HUDEP-2 (cell line): ENCODE measurements around the gene SNTG2.

Experiments
- DNase-seq, 76 experiments: peaks; one replicate each; lab custom pipeline; 2025; ENCODE audit not compliant: unreplicated experiment in 76 of 76; lab: John Stamatoyannopoulos, UW

SNTG2 gene

GRCh38 chr2:1045109-1045508 is 94.5 kb downstream of the SNTG2 start:
- no peak for DNase-seq

GRCh38 chr2:1046067-1046466 is 95.4 kb downstream of the SNTG2 start:
- DNase-seq, result no peak

GRCh38 chr2:1047485-1047884 is 96.8 kb downstream of the SNTG2 start:
- no peak for DNase-seq

- DNase-seq, result no peak
These were observed 99.0 kb downstream of the SNTG2 start for GRCh38 chr2:1049691-1050090.

- no peak for DNase-seq
These were observed 100.4 kb downstream of the SNTG2 start for GRCh38 chr2:1051075-1051474.

GRCh38 chr2:1052771-1053191 is 102.1 kb downstream of the SNTG2 start:
- no peak for DNase-seq

GRCh38 chr2:1053786-1054185 is 103.1 kb downstream of the SNTG2 start:
- DNase-seq, result no peak

GRCh38 chr2:1054399-1054798 is 103.8 kb downstream of the SNTG2 start:
- DNase-seq, result no peak

- no peak for DNase-seq
These were observed 104.5 kb downstream of the SNTG2 start for GRCh38 chr2:1055014-1055595.

GRCh38 chr2:1060372-1060771 is 109.7 kb downstream of the SNTG2 start:
- no peak for DNase-seq

- no peak for DNase-seq
These were observed 110.3 kb downstream of the SNTG2 start for GRCh38 chr2:1060987-1061386.

GRCh38 chr2:1068241-1068640 is 117.6 kb downstream of the SNTG2 start:
- DNase-seq, result no peak

GRCh38 chr2:1068822-1069221 is 118.2 kb downstream of the SNTG2 start:
- DNase-seq, result no peak

GRCh38 chr2:1069847-1070246 is 119.2 kb downstream of the SNTG2 start:
- no peak for DNase-seq

GRCh38 chr2:1070601-1071000 is 120.0 kb downstream of the SNTG2 start:
- DNase-seq, result no peak

- DNase-seq, result no peak
These were observed 121.0 kb downstream of the SNTG2 start for GRCh38 chr2:1071650-1072049.

GRCh38 chr2:1072250-1072649 is 121.6 kb downstream of the SNTG2 start:
- no peak for DNase-seq

GRCh38 chr2:1077911-1078310 is 127.3 kb downstream of the SNTG2 start:
- no peak for DNase-seq

- no peak for DNase-seq
These were observed 127.7 kb downstream of the SNTG2 start for GRCh38 chr2:1078326-1078725.

GRCh38 chr2:1079873-1080799 is 129.5 kb downstream of the SNTG2 start:
- DNase-seq, result no peak

GRCh38 chr2:1081451-1082225 is 131.0 kb downstream of the SNTG2 start:
- DNase-seq, result peak in 2 of 76 experiments; percentile 1 to 5
